Measurements from ENCODE around the gene PLEKHG4.

The PLEKHG4 gene

DNA sequence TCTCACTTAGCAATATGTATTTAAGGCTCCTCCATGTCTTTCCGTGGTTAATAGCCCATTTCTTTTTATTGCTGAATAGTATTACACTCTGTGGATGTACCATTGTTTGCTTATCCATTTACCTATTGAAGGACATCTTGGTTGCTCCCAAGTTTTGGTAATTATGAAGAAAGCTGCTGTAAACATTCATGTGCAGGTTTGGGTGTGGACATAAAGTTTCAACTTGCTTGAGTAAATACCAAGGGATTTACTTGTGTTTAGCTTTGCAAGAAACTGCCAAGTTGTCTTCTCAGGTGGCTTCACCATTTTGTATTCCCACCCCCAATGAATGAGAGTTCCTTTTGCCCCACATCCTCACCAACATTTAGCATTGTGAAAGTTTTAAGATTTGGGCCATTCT, 56.8 kb downstream of the PLEKHG4 start:
- DNase-seq (ENCODE audit: low read depth in 2 of 2): no peak

DNA sequence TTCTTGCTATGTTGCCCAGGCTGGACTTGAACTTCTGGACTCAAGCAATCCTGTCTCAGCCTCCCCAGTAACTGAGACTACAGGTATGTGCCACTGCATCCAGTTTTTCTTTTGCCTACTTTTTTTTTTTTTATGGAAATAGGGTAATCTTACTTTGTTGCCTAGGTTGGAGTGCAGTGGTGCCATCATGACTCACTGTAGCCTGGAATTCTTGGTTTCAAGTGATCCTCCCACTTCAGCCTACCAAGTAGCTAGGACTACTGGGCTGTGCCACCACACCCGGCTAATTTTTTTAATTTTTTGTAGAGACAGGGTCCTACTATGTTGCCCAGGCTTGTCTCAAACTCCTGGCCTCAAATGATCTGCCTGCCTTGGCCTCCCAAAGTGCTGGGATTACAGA, 57.3 kb downstream of the PLEKHG4 start:
- DNase-seq (ENCODE audit: low read depth in 2 of 2): no peak
